K562 (cell line): ENCODE data around the gene KLF13. TPM values are rescaled to one million over a fixed set of nuclear protein-coding genes. Genes with fewer than 3 reads are reported as not detected.

ENCODE experiments used
- ATAC-seq: fragments of 200-7000 bp; cut with Tn5 transposase; 3 replicates; pipeline ENCODE4 v1.9.1; 2020; ENCODE audit warnings: moderate library complexity
- BruUV-seq: library from RNA; stranded (reverse); fragments of 400-500 nt; replicated peaks from 2 replicates; lab custom pipeline; 2021; lab: Mats Ljungman, UMichigan
- CTCF ChIA-PET: fragments of 300-600 bp; formaldehyde crosslinking; extraction: SDS; loops from one replicate; lab custom pipeline; 2021; ENCODE audit warnings: low intra/inter-chr PET ratio; lab: Yijun Ruan, JAX
- POLR2A ChIA-PET: fragments of 300-600, 350-650 bp; sonication (Branson Sonifier 250); formaldehyde crosslinking; extraction: SDS; loops from one replicate; lab custom pipeline; 2021; ENCODE audit warnings: antibody characterized with exemption, inconsistent platforms; lab: Yijun Ruan, JAX
- DNase-seq, 4 experiments: peaks; one replicate each; pipeline versions ENCODE4 v3.0.0 to v3.0.0-alpha.2; 2011 to 2018; ENCODE audit warnings: low spot score in 3 of 4, mixed read lengths in 3 of 4; ENCODE audit errors: extremely low read depth in 1 of 4
- FAIRE-seq: peaks from 2 replicates; lab custom pipeline; 2011; peaks lifted over from hg19 to GRCh38; lab: Jason Lieb, UNC
- H2AFZ ChIP-seq: 2 replicates; pipeline ENCODE4 v1.6.0; 2011; ENCODE audit warnings: low read depth, low read length, control low read depth, inconsistent platforms
- H3K27ac ChIP-seq: fragments of 200-600 bp; 3 replicates; pipeline ENCODE4 v1.8.0; 2011; ENCODE audit warnings: low read depth, mild to moderate bottlenecking, control low read depth, inconsistent platforms, low read length, moderate library complexity, mixed read lengths; ENCODE audit errors: extremely low read depth
- H3K27me3 ChIP-seq, 2 experiments: fragments of 300-600 bp in 1 of 2; 2 replicates in 1 of 2; 3 replicates in 1 of 2; pipeline versions ENCODE4 v1.6.0 to v1.8.0; 2011; ENCODE audit warnings: inconsistent platforms in 2 of 2, low read length in 2 of 2, mild to moderate bottlenecking in 1 of 2, mixed read lengths in 1 of 2, moderate library complexity in 1 of 2; ENCODE audit not compliant: control insufficient read depth in 2 of 2, insufficient read depth in 2 of 2
- H3K36me3 ChIP-seq: fragments of 300-600 bp; 3 replicates; pipeline ENCODE4 v1.8.0; 2011; ENCODE audit warnings: mild to moderate bottlenecking, low read length, inconsistent platforms; ENCODE audit not compliant: control insufficient read depth, insufficient read depth
- H3K4me1 ChIP-seq, 2 experiments: fragments of 200-600 bp in 1 of 2; replicated peaks in 1 of 2; 2 replicates in 1 of 2; 3 replicates in 1 of 2; pipeline versions ENCODE4 v1.5.1 to v1.8.0; 2011; ENCODE audit warnings: inconsistent platforms in 2 of 2, low read length in 2 of 2, mild to moderate bottlenecking in 1 of 2, mixed read lengths in 1 of 2, moderate library complexity in 1 of 2; ENCODE audit not compliant: control insufficient read depth in 2 of 2, insufficient read depth in 2 of 2
- H3K4me2 ChIP-seq: 2 replicates; pipeline ENCODE4 v1.6.1; 2011; ENCODE audit warnings: low read length, control low read depth, inconsistent platforms, mixed read lengths; ENCODE audit not compliant: insufficient read depth
- H3K4me3 ChIP-seq: fragments of 200-600 bp; sonication (generic), shearing (Covaris generic); 2 replicates; pipeline ENCODE4 v1.5.1; 2016; ENCODE audit warnings: control low read depth, inconsistent platforms
- H3K79me2 ChIP-seq: fragments of 200-600 bp; 3 replicates; pipeline ENCODE4 v1.8.0; 2011; ENCODE audit warnings: low read length, inconsistent platforms; ENCODE audit not compliant: control insufficient read depth, insufficient read depth
- H3K9ac ChIP-seq, 2 experiments: 2 replicates each; pipeline versions ENCODE4 v1.6.0 to v1.6.1; 2011; ENCODE audit warnings: low read depth in 2 of 2, low read length in 2 of 2, control low read depth in 1 of 2, inconsistent platforms in 1 of 2, mild to moderate bottlenecking in 1 of 2, mixed read lengths in 1 of 2; ENCODE audit not compliant: insufficient read depth in 1 of 2
- H3K9me1 ChIP-seq: one replicate; pipeline ENCODE4 v1.6.0; 2011; ENCODE audit warnings: inconsistent platforms, mild to moderate bottlenecking, low read length, moderate library complexity; ENCODE audit not compliant: control insufficient read depth, insufficient read depth
- H3K9me3 ChIP-seq: replicated peaks from 2 replicates; pipeline ENCODE4 v1.5.1; 2011; ENCODE audit warnings: low read depth, low read length, inconsistent platforms; ENCODE audit not compliant: control insufficient read depth, insufficient read depth
- H4K20me1 ChIP-seq: replicated peaks from 2 replicates; pipeline ENCODE4 v1.6.1; 2011; ENCODE audit warnings: low read length, inconsistent platforms, mixed read lengths; ENCODE audit not compliant: control insufficient read depth, insufficient read depth
- ASH1L ChIP-seq: fragments of 450-650 bp; IDR thresholded peaks from 2 replicates; pipeline ENCODE4 v1.6.1; 2018; ENCODE audit warnings: borderline replicate concordance, mild to moderate bottlenecking, low read depth; ENCODE audit not compliant: partially characterized antibody
- CBX2 ChIP-seq: fragments of 200-600 bp; sonication (generic); IDR thresholded peaks from one replicate; pipeline ENCODE4 v1.6.1; 2012; ENCODE audit warnings: mild to moderate bottlenecking, low read length, inconsistent platforms; ENCODE audit not compliant: insufficient read depth, poor library complexity, severe bottlenecking
- GABPB2 ChIP-seq: fragments of 250-450 bp; sonication (Bioruptor Pico); conservative IDR thresholded peaks from 2 replicates; pipeline ENCODE4 v1.5.1; 2021; ENCODE audit warnings: mild to moderate bottlenecking
- GTF2A2 ChIP-seq: IDR thresholded peaks from 2 replicates; pipeline ENCODE4 v1.6.1; 2016; ENCODE audit warnings: mild to moderate bottlenecking, missing genetic modification characterization, missing compliant biosample characterization
- KDM4B ChIP-seq, 2 experiments: fragments of 450-650 bp in 1 of 2; sonication (generic) in 1 of 2; IDR thresholded peaks; 2 replicates each; pipeline ENCODE4 v1.6.1; 2016 to 2017; ENCODE audit warnings: borderline replicate concordance in 2 of 2, antibody characterized with exemption in 1 of 2, low read depth in 1 of 2, mild to moderate bottlenecking in 1 of 2
- KLF10 ChIP-seq: fragments of 250-450 bp; sonication (Bioruptor Pico); IDR thresholded peaks from 2 replicates; pipeline ENCODE4 v1.6.1; 2021; ENCODE audit warnings: matching md5 sums
- LCOR ChIP-seq: sonication (generic); formaldehyde crosslinking; IDR thresholded peaks from 2 replicates; pipeline ENCODE4 v1.8.0; 2022; ENCODE audit warnings: mild to moderate bottlenecking, missing genetic modification reagents
- NR2F6 ChIP-seq: fragments of 450-650 bp; formaldehyde crosslinking; IDR thresholded peaks from 2 replicates; pipeline ENCODE4 v1.4.0; 2020; ENCODE audit warnings: mild to moderate bottlenecking
- PATZ1 ChIP-seq: fragments of 250-450 bp; sonication (Bioruptor Pico); IDR thresholded peaks from 2 replicates; pipeline ENCODE4 v1.5.0; 2020; ENCODE audit warnings: mild to moderate bottlenecking, borderline replicate concordance
- RNF219 ChIP-seq: fragments of 250-450 bp; sonication (Bioruptor Pico); IDR thresholded peaks from 2 replicates; pipeline ENCODE4 v1.5.0; 2022; ENCODE audit warnings: mild to moderate bottlenecking
- SMAD2 ChIP-seq: fragments of 150-350 bp; IDR thresholded peaks from 2 replicates; pipeline ENCODE4 v1.6.1; 2014; ENCODE audit warnings: low read depth, mild to moderate bottlenecking, low read length
- TCF3 ChIP-seq: sonication (generic); formaldehyde crosslinking; IDR thresholded peaks from 2 replicates; pipeline ENCODE4 v1.4.0; 2020; ENCODE audit warnings: mild to moderate bottlenecking, missing genetic modification reagents
- TEAD2 ChIP-seq: fragments of 450-650 bp; IDR thresholded peaks from 2 replicates; pipeline ENCODE4 v1.6.1; 2016; ENCODE audit warnings: missing genetic modification characterization, control low read depth, missing compliant biosample characterization
- ZC3H8 ChIP-seq: fragments of 450-650 bp; IDR thresholded peaks from 2 replicates; pipeline ENCODE4 v1.6.1; 2017
- ZNF445 ChIP-seq: fragments of 250-450 bp; sonication (Bioruptor Pico); IDR thresholded peaks from 2 replicates; pipeline ENCODE4 v1.4.0; 2020; ENCODE audit warnings: low read depth, mild to moderate bottlenecking, moderate library complexity
- WGBS: fragments of 100-300 bp; shearing (Covaris generic); methylation state at CpG from one replicate; pipeline ENCODE4 v1.1.6; 2016; ENCODE audit warnings: low coverage, mixed read lengths; ENCODE audit not compliant: insufficient coverage; ENCODE audit errors: missing lambda C conversion rate; 5-methylcytosine and 5-hydroxymethylcytosine counted together
- in situ Hi-C: fragments of 300-500 bp; cut with MboI; formaldehyde crosslinking; loops from 4 replicates; pipeline ENCODE4 v1.15.0; 2018; ENCODE audit warnings: inconsistent platforms, mixed read lengths
- intact Hi-C: fragments of 100-400 bp; cut with micrococcal nuclease; formaldehyde crosslinking; loops from 2 replicates; pipeline ENCODE4 v1.14.2; 2022
- polyA plus RNA-seq, 8 experiments: library from polyadenylated mRNA; depleted of rRNA in 4 of 8; stranded (reverse) in 5 of 8; unstranded in 3 of 8; fragments of >200 nt; fragmentation: Nextera tagmentation in 2 of 8; fragmentation: Illumina TruSeq in 1 of 8; extraction: Ambion mirVana in 2 of 8; extraction: Trizol in 1 of 8; gene quantifications; 2 replicates each; pipeline versions ENCODE4 v1.2.1 to v1.2.3, GENCODE V29; 2011 to 2014; ENCODE audit warnings: inconsistent platforms in 1 of 8, missing spikeins in 1 of 8
- total RNA-seq, 7 experiments: library from RNA; depleted of rRNA in 6 of 7; stranded (reverse); fragments of >200 nt in 6 of 7; fragmentation: Illumina TruSeq in 2 of 7; extraction: Trizol in 2 of 7; gene quantifications; 2 replicates each; pipeline versions ENCODE4 v1.2.1 to v1.2.3, GENCODE V29; 2011 to 2021; ENCODE audit warnings: low replicate concordance in 1 of 7
- TF ChIP-seq, protein P1 (sequence below): fragments of 250-450 bp; sonication (Bioruptor Pico); IDR thresholded peaks from 2 replicates; pipeline ENCODE4 v1.8.0; 2021; ENCODE audit warnings: borderline replicate concordance, mild to moderate bottlenecking, moderate library complexity; ENCODE audit not compliant: poor library complexity, severe bottlenecking

The KLF13 gene
- total and polyA plus RNA-seq, 9 of the 15 experiments (the other 6 are each of a cell fraction or from before 2014, with no cell fraction given), result 1.8 to 10.5 (median 4.8) TPM

GRCh38 chr15:31362886-31363285 is 36.3 kb downstream of the KLF13 start:
- DNase-seq (no peak), FAIRE-seq (no peak), ATAC-seq (no peak)
- Histone ChIP-seq H4K20me1 (no peaks in the 10 kb centered on the region), H2AFZ (no peak overlapping the region), H3K9me3 (no peaks in the 10 kb centered on the region), H3K4me2 (no peak overlapping the region), H3K4me3 (no peak overlapping the region), H3K9me1 (no peaks in the 10 kb centered on the region), H3K79me2 (peaks cover 7% of the 10 kb centered on the region; the same call in 1 of the 3 replicates)
- BruUV-seq, result no TSS peak
- ChIA-PET POLR2A (interaction anchor here (2.3 to 3.2 kb wide), 2 partner anchors 10 to 15 kb away, joined by 7 to 12 read pairs; no protein-coding TSS in a partner anchor), CTCF (no interaction called here)
- 38% methylated on average over 5 of the region's 5 CpGs for WGBS
- TF ChIP-seq GABPB2 (no peak), CBX2 (no peak), GTF2A2 (tag) (no peak), ZNF445 (no peak), ASH1L (no peak), TEAD2 (tag) (no peak), KLF10 (CRISPR knock-in tag) (no peak), PATZ1 (CRISPR knock-in tag) (no peak), TCF3 (CRISPR knock-in tag) (no peak), LCOR (CRISPR knock-in tag) (no peak), SMAD2 (no peak), KDM4B (IDR thresholded peaks at IDR 0.05; ENCODE audit: borderline replicate concordance in 2 of 2, low read depth in 1 of 2) (no peak), NR2F6 (no peak), ZC3H8 (no peak), RNF219 (CRISPR knock-in tag) (no peak)
- TF ChIP-seq, protein P1, sequence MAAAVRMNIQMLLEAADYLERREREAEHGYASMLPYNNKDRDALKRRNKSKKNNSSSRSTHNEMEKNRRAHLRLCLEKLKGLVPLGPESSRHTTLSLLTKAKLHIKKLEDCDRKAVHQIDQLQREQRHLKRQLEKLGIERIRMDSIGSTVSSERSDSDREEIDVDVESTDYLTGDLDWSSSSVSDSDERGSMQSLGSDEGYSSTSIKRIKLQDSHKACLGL (CRISPR knock-in tag), result no peak
- TF ChIP-seq, all 486 proteins: peak for 0
- H3K4me1 ChIP-seq, result peaks cover 46 to 57% of the 10 kb centered on the region in 2 experiments
- no peak overlapping the region for H3K9ac ChIP-seq
- H3K27ac ChIP-seq, result no peak overlapping the region
- intact Hi-C loops (no loop called here), in situ Hi-C loops (no loop called here)
- H3K36me3 ChIP-seq, result no peaks in the 10 kb centered on the region
- H3K27me3 ChIP-seq, result no peaks in the 10 kb centered on the region
